Type B pancreatic cell (in vitro differentiated cells): ENCODE measurements around the gene LRRC4. TPM values are rescaled to one million over a fixed set of nuclear protein-coding genes. Genes with fewer than 3 reads are reported as not detected.

Source experiments
- DNase-seq: peaks from one replicate; pipeline ENCODE4 v3.0.0; 2021; ENCODE audit warnings: mixed read lengths; ENCODE audit not compliant: unreplicated experiment; ENCODE audit errors: extremely low spot score
- H3K27ac Mint-ChIP-seq: 2 replicates; pipeline ENCODE4 v1.8.0; 2021; ENCODE audit warnings: mild to moderate bottlenecking, mixed read lengths
- H3K27me3 Mint-ChIP-seq: 2 replicates; pipeline ENCODE4 v1.8.0; 2021; ENCODE audit warnings: mixed read lengths
- H3K36me3 Mint-ChIP-seq: 2 replicates; pipeline ENCODE4 v1.8.0; 2021; ENCODE audit warnings: mixed read lengths
- H3K4me1 Mint-ChIP-seq: one replicate; pipeline ENCODE4 v1.8.0; 2021; ENCODE audit warnings: mixed read lengths; ENCODE audit not compliant: unreplicated experiment
- H3K4me3 Mint-ChIP-seq: 2 replicates; pipeline ENCODE4 v1.8.0; 2021; ENCODE audit warnings: mild to moderate bottlenecking, mixed read lengths
- H3K9me3 Mint-ChIP-seq: 2 replicates; pipeline ENCODE4 v1.8.0; 2021; ENCODE audit warnings: mixed read lengths
- total RNA-seq: library from RNA; stranded (reverse); gene quantifications from 2 replicates; pipeline ENCODE4 v1.2.1, GENCODE V29; 2021; ENCODE audit warnings: low replicate concordance
- TF ChIP-seq, protein P1 (sequence below): fragments of 200-600 bp; sonication (generic); conservative IDR thresholded peaks from 2 replicates; pipeline ENCODE4 v1.5.0; 2021; ENCODE audit warnings: antibody characterized with exemption, mild to moderate bottlenecking

LRRC4 gene
- total RNA-seq, 1 donor from 2014 or later, result 37.7 TPM

DNA sequence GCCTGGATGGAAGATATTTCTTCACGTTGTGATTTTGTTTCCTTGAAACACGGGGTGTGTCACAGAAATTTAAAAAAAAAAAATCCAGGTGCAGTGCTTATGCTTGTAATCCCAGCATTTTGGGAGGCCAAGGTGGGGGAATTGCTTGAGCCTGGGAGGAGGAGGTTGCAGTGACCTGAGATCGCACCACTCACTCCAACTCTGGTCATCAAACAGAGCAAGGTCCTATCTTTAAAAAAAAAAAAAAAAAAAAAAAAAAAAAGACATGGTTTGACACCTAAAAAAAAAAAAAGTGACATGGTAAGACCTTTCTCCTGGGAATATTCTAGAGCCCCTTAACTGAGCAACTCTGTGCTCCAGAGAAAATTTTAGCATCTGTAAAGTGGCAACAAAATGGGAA is 9.0 kb upstream of the LRRC4 start:
- TF ChIP-seq, protein P1, sequence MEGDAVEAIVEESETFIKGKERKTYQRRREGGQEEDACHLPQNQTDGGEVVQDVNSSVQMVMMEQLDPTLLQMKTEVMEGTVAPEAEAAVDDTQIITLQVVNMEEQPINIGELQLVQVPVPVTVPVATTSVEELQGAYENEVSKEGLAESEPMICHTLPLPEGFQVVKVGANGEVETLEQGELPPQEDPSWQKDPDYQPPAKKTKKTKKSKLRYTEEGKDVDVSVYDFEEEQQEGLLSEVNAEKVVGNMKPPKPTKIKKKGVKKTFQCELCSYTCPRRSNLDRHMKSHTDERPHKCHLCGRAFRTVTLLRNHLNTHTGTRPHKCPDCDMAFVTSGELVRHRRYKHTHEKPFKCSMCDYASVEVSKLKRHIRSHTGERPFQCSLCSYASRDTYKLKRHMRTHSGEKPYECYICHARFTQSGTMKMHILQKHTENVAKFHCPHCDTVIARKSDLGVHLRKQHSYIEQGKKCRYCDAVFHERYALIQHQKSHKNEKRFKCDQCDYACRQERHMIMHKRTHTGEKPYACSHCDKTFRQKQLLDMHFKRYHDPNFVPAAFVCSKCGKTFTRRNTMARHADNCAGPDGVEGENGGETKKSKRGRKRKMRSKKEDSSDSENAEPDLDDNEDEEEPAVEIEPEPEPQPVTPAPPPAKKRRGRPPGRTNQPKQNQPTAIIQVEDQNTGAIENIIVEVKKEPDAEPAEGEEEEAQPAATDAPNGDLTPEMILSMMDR, result no peak

DNA sequence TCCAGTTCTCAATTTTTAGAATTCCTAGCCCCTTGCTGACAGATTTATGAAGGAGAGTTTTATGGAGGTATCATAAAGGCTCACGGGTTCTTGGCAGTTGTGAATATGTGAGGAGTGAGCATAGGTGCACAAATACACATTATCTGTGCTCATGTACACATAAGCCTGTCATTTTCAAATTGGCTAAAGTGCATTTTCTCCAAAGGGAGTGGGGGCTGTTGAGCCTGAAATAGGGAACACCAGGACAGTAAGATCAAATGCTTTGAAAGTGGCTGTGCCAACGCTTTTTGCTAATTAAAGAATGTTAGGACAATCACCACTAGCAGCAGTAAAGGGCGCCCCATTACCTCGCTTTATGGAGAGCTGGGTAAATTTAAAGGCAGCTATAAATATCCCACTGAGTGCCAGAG is 8.3 kb upstream of the LRRC4 start:
- Mint-ChIP-seq H3K9me3 (no peaks in the 10 kb centered on the region), H3K4me1 (peaks cover 17% of the 10 kb centered on the region), H3K27ac (no peak overlapping the region), H3K4me3 (no peak overlapping the region), H3K36me3 (no peaks in the 10 kb centered on the region), H3K27me3 (no peaks in the 10 kb centered on the region)
- DNase-seq, result no peak
- TF ChIP-seq, protein P1, result no peak

More for the DNA sequence above, 9.0 kb upstream of the LRRC4 start:
- H3K36me3 Mint-ChIP-seq, result no peaks in the 10 kb centered on the region
- no peak overlapping the region for H3K4me3 Mint-ChIP-seq
- peaks cover 17% of the 10 kb centered on the region for H3K4me1 Mint-ChIP-seq
- H3K27me3 Mint-ChIP-seq, result no peaks in the 10 kb centered on the region
- H3K27ac Mint-ChIP-seq, result no peak overlapping the region
- H3K9me3 Mint-ChIP-seq, result no peaks in the 10 kb centered on the region
- DNase-seq, result no peak

DNA sequence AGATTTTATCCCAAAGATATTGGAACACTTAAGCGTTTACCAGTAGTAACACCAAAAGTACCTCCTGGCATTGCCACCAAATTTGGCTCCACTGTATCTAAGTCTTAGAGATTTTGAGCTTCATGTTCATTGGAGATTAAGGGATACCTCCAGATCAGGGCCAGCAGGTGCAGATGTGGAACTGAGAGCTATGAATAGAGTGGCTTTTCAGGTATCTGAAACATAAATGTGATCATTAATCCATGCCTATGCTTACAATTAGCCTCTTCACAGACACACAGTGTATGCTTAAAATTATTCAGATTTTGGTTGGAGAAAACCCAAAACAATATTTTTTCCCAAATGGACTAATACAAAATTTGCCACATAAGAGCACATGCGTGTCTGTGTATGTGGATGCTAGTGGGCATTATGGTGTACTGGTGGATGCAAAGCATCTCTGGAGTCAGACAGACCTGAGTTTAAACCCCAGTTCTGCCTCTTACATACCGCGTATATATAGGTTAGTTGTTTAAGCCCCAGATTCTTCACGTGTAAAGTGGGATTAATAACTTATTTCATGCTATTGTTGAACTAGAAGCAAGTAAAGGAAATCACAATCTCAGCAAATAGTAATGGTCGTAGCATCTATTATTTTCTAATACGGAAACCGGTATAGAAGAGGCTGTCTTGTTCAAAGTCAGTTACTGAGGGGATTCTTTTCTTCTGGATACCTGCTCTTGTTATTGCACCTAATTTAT is 6.8 kb upstream of the LRRC4 start:
- Mint-ChIP-seq H3K36me3 (no peaks in the 10 kb centered on the region), H3K9me3 (no peaks in the 10 kb centered on the region), H3K27me3 (peaks cover 10% of the 10 kb centered on the region), H3K4me1 (peaks cover 17% of the 10 kb centered on the region), H3K4me3 (no peak overlapping the region), H3K27ac (no peak overlapping the region)
- DNase-seq, result no peak
- TF ChIP-seq, protein P1, result no peak

DNA sequence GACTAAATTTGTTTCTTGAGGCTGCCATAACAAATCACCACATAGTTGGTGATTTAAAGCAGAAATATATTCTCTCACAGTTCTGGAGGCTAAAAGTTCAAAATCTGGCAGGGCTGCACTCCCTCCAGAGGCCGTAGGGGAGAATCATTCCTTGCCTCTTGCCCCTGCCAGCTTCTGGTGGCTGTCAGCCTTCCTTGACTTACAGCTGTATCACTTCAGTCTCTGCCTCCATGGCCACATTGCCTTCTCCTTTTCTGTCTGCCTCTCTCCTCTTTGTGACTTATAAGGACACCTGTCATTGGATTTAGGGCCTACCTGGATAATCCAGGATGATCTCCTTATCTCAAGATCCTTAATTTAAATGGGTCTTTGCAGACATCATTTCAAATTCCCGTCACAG is 5.8 kb upstream of the LRRC4 start:
- Mint-ChIP-seq H3K27ac (no peak overlapping the region), H3K36me3 (no peaks in the 10 kb centered on the region), H3K4me3 (no peak overlapping the region), H3K4me1 (peaks cover 17% of the 10 kb centered on the region), H3K9me3 (no peaks in the 10 kb centered on the region), H3K27me3 (peaks cover 13% of the 10 kb centered on the region)
- TF ChIP-seq, protein P1, result peak; percentile 20
- no peak for DNase-seq

DNA sequence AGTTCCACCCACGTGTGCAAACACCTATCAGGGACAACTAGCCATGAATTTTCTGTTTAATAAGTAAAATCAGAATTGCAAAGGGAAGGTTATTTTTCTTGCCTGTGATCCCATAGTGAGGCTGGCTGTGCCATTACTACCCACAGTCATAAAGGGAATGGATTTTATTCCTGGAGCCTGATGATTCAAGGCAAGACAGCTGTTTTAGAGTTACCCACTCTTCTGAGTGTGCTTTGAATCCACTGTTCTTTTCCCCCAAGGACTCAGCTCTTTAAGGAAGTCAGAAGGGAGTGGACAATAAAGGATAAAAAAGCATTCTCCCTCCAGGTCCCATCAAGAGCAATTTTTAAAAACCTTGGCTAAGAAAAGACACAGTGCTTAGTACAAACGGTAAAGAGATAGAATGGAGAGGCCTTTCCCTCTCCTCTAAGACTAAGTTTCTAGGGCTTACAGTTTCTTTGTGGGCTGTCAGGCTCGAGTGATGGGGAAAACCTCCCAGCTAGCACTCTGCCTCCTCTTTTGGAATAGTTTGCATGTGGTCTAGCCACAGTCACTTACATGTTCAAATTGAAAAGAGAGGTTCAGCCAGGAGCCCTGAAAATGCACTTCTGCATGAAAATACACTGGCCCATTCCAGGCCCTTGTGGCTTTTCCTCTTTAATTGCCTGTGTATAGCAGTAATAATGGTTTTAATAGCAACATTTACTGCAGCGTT is 5.1 kb upstream of the LRRC4 start:
- H3K4me1 Mint-ChIP-seq, result peaks cover 14% of the 10 kb centered on the region
- no peak overlapping the region for H3K27ac Mint-ChIP-seq
- no peak overlapping the region for H3K4me3 Mint-ChIP-seq
- peaks cover 17% of the 10 kb centered on the region for H3K27me3 Mint-ChIP-seq
- no peaks in the 10 kb centered on the region for H3K9me3 Mint-ChIP-seq
- H3K36me3 Mint-ChIP-seq, result no peaks in the 10 kb centered on the region
- no peak for DNase-seq
- TF ChIP-seq, protein P1, result no peak
